SK-N-SH (cell line): ENCODE results near the gene PAPLN. TPM values are rescaled to one million over a fixed set of nuclear protein-coding genes. Genes with fewer than 3 reads are reported as not detected.

Experiments used
- CTCF ChIA-PET: fragments of 300-600, 350-600 bp; formaldehyde crosslinking; extraction: SDS; loops from one replicate; lab custom pipeline; 2021; lab: Yijun Ruan, JAX
- POLR2A ChIA-PET: fragments of 350-600 bp; sonication (Branson Sonifier 250); formaldehyde crosslinking; extraction: SDS; loops from one replicate; lab custom pipeline; 2020; ENCODE audit warnings: antibody characterized with exemption, inconsistent platforms; lab: Yijun Ruan, JAX
- DNase-seq: peaks from one replicate; pipeline ENCODE4 v3.0.0; 2012
- H2AFZ ChIP-seq: fragments of 200-600 bp; sonication (generic); 2 replicates; pipeline ENCODE4 v1.8.1; 2016; ENCODE audit warnings: antibody characterized with exemption, mild to moderate bottlenecking, low read depth
- H3F3A ChIP-seq: fragments of 200-600 bp; sonication (generic); replicated peaks from 2 replicates; pipeline ENCODE3; 2016; ENCODE audit warnings: antibody characterized with exemption, mild to moderate bottlenecking; ENCODE audit not compliant: insufficient read depth
- H3K27ac ChIP-seq, 2 experiments: fragments of 200-500 bp in 1 of 2; fragments of 200-600 bp in 1 of 2; sonication (Bioruptor generic) in 1 of 2; sonication (generic), shearing (Covaris generic) in 1 of 2; 2 replicates each; pipeline versions ENCODE4 v1.5.1 to v1.6.1; 2014 to 2016; ENCODE audit warnings: low read depth in 2 of 2, inconsistent platforms in 1 of 2, low read length in 1 of 2, mild to moderate bottlenecking in 1 of 2, mixed read lengths in 1 of 2
- H3K27me3 ChIP-seq: fragments of 200-600 bp; sonication (generic), shearing (Covaris generic); 2 replicates; pipeline ENCODE4 v1.6.1; 2016; ENCODE audit warnings: mixed run types; ENCODE audit not compliant: insufficient read depth
- H3K36me3 ChIP-seq, 2 experiments: fragments of 200-500 bp in 1 of 2; fragments of 200-600 bp in 1 of 2; sonication (Bioruptor generic) in 1 of 2; sonication (generic) in 1 of 2; replicated peaks in 1 of 2; 2 replicates each; pipeline versions ENCODE3 to v1.5.1; 2014 to 2016; ENCODE audit warnings: low read length in 1 of 2, mild to moderate bottlenecking in 1 of 2; ENCODE audit not compliant: insufficient read depth in 2 of 2, control insufficient read depth in 1 of 2
- H3K4me1 ChIP-seq, 2 experiments: fragments of 200-500 bp in 1 of 2; fragments of 200-600 bp in 1 of 2; sonication (Bioruptor generic) in 1 of 2; sonication (generic), shearing (Covaris generic) in 1 of 2; 2 replicates each; pipeline versions ENCODE4 v1.5.1 to v1.6.1; 2014 to 2016; ENCODE audit warnings: low read depth in 1 of 2, low read length in 1 of 2, mixed run types in 1 of 2; ENCODE audit not compliant: insufficient read depth in 2 of 2, control insufficient read depth in 1 of 2
- H3K4me2 ChIP-seq: fragments of 200-600 bp; sonication (generic), shearing (Covaris generic); 2 replicates; pipeline ENCODE4 v1.6.1; 2017; ENCODE audit warnings: mixed run types
- H3K4me3 ChIP-seq, 2 experiments: fragments of 200-500 bp in 1 of 2; fragments of 200-600 bp in 1 of 2; sonication (Bioruptor generic) in 1 of 2; sonication (generic), shearing (Covaris generic) in 1 of 2; 2 replicates each; pipeline versions ENCODE4 v1.5.1 to v1.8.1; 2014 to 2016; ENCODE audit warnings: low read depth in 2 of 2, inconsistent platforms in 1 of 2, low read length in 1 of 2, mild to moderate bottlenecking in 1 of 2, mixed read lengths in 1 of 2, moderate library complexity in 1 of 2
- H3K79me2 ChIP-seq: fragments of 200-600 bp; sonication (generic); 2 replicates; pipeline ENCODE4 v1.8.1; 2017; ENCODE audit warnings: mild to moderate bottlenecking; ENCODE audit not compliant: insufficient read depth
- H3K9ac ChIP-seq: fragments of 200-600 bp; sonication (generic); 2 replicates; pipeline ENCODE4 v1.6.1; 2017; ENCODE audit warnings: mixed run types
- H3K9me2 ChIP-seq: fragments of 200-600 bp; sonication (generic); 2 replicates; pipeline ENCODE4 v1.6.1; 2017; ENCODE audit warnings: mixed run types
- H3K9me3 ChIP-seq: fragments of 200-600 bp; sonication (generic); 2 replicates; pipeline ENCODE4 v1.6.1; 2017; ENCODE audit warnings: mixed run types, mild to moderate bottlenecking, moderate library complexity
- H4K20me1 ChIP-seq: fragments of 200-600 bp; sonication (generic); 2 replicates; pipeline ENCODE4 v1.6.1; 2017; ENCODE audit warnings: mild to moderate bottlenecking, mixed run types; ENCODE audit not compliant: insufficient read depth
- ELF1 ChIP-seq: IDR thresholded peaks from 2 replicates; pipeline ENCODE4 v1.4.0; 2012
- EP300 ChIP-seq, 2 experiments: IDR thresholded peaks; 2 replicates each; pipeline versions ENCODE4 v1.4.0 to v1.6.1; 2012; ENCODE audit warnings: borderline replicate concordance in 1 of 2, low read depth in 1 of 2, low read length in 1 of 2
- EZH2phosphoT487 ChIP-seq: fragments of 200-600 bp; sonication (generic); IDR thresholded peaks from 2 replicates; pipeline ENCODE4 v1.6.1; 2017; ENCODE audit warnings: low read depth, mixed run types, mild to moderate bottlenecking, antibody characterized with exemption, moderate library complexity, borderline replicate concordance
- FOXJ3 ChIP-seq: sonication (generic); formaldehyde crosslinking; IDR thresholded peaks from 2 replicates; pipeline ENCODE4 v1.5.1; 2020; ENCODE audit warnings: mild to moderate bottlenecking, missing genetic modification reagents
- FOXM1 ChIP-seq: IDR thresholded peaks from 2 replicates; pipeline ENCODE4 v1.4.0; 2012; ENCODE audit warnings: low read depth, mild to moderate bottlenecking
- GATA2 ChIP-seq: sonication (generic); formaldehyde crosslinking; IDR thresholded peaks from 2 replicates; pipeline ENCODE4 v1.5.0; 2020; ENCODE audit warnings: mild to moderate bottlenecking, missing genetic modification reagents
- MEF2A ChIP-seq: IDR thresholded peaks from 2 replicates; pipeline ENCODE4 v1.4.0; 2012; ENCODE audit warnings: low read depth, borderline replicate concordance
- MXI1 ChIP-seq: IDR thresholded peaks from 2 replicates; pipeline ENCODE4 v1.6.1; 2012; ENCODE audit warnings: mild to moderate bottlenecking, low read depth, low read length, improper control_type of control experiment
- NFIC ChIP-seq: IDR thresholded peaks from 2 replicates; pipeline ENCODE4 v1.4.0; 2012; ENCODE audit warnings: borderline replicate concordance
- POLR2AphosphoS5 ChIP-seq: IDR thresholded peaks from 2 replicates; pipeline ENCODE4 v1.6.1; 2012; ENCODE audit warnings: low read depth, low read length
- RAD21 ChIP-seq: IDR thresholded peaks from 2 replicates; pipeline ENCODE4 v1.6.1; 2012; ENCODE audit warnings: mild to moderate bottlenecking, low read length
- RCOR1 ChIP-seq: fragments of 150-350 bp; IDR thresholded peaks from 2 replicates; pipeline ENCODE4 v1.6.1; 2017; ENCODE audit warnings: antibody characterized with exemption, low read length
- RFX5 ChIP-seq: IDR thresholded peaks from 2 replicates; pipeline ENCODE4 v1.6.1; 2012; ENCODE audit warnings: mild to moderate bottlenecking, improper control_type of control experiment, low read length
- SIN3A ChIP-seq: IDR thresholded peaks from 2 replicates; pipeline ENCODE4 v1.6.1; 2012; ENCODE audit warnings: low read depth, mild to moderate bottlenecking, low read length, moderate library complexity, borderline replicate concordance
- TAF1 ChIP-seq: IDR thresholded peaks from 2 replicates; pipeline ENCODE4 v1.6.1; 2012; ENCODE audit warnings: low read depth, mild to moderate bottlenecking, low read length, moderate library complexity, borderline replicate concordance
- TCF12 ChIP-seq: IDR thresholded peaks from 2 replicates; pipeline ENCODE4 v1.4.0; 2012
- TEAD4 ChIP-seq: IDR thresholded peaks from 2 replicates; pipeline ENCODE4 v1.4.0; 2012; ENCODE audit warnings: mild to moderate bottlenecking, borderline replicate concordance; ENCODE audit not compliant: insufficient read depth
- WGBS: methylation state at CpG from one replicate; pipeline ENCODE4 v1.1.6; 2017; ENCODE audit warnings: low lambda C conversion rate; 5-methylcytosine and 5-hydroxymethylcytosine counted together
- polyA plus RNA-seq, 3 experiments: library from polyadenylated mRNA; depleted of rRNA; stranded (reverse); fragments of >200 nt; gene quantifications; 2 replicates each; pipeline ENCODE4 v1.2.3, GENCODE V29; 2012
- TF ChIP-seq, protein P1 (sequence below): IDR thresholded peaks from 2 replicates; pipeline ENCODE4; 2012
- TF ChIP-seq, protein P2 (sequence below): fragments of 200-600 bp; sonication (generic); IDR thresholded peaks from 2 replicates; pipeline ENCODE4 v1.6.1; 2017; ENCODE audit warnings: antibody characterized with exemption, mild to moderate bottlenecking, moderate library complexity
- TF ChIP-seq, protein P3 (sequence below): fragments of 150-350 bp; IDR thresholded peaks from 2 replicates; pipeline ENCODE4 v1.6.1; 2016; ENCODE audit warnings: mild to moderate bottlenecking, low read depth, low read length

The PAPLN gene
- polyA plus RNA-seq, 1 of the 3 experiments (the other 2 are of a cell fraction), result 0.13 TPM

DNA sequence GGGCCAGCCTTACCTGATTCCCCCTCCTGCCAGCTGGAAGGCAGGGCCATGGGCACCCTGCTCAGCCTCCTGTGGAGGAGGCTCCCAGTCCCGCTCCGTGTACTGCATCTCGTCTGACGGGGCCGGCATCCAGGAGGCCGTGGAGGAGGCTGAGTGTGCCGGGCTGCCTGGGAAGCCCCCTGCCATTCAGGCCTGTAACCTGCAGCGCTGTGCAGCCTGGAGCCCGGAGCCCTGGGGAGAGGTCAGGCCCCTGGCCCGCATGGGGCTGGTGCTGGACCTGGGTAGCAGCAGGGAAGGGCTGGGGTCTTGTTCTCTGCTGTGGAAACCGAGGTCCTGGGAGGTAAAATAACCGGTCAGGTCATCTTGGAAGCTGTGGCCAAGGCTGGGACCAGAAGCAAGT, 16.4 kb downstream of the PAPLN start:
- TF ChIP-seq, protein P1, sequence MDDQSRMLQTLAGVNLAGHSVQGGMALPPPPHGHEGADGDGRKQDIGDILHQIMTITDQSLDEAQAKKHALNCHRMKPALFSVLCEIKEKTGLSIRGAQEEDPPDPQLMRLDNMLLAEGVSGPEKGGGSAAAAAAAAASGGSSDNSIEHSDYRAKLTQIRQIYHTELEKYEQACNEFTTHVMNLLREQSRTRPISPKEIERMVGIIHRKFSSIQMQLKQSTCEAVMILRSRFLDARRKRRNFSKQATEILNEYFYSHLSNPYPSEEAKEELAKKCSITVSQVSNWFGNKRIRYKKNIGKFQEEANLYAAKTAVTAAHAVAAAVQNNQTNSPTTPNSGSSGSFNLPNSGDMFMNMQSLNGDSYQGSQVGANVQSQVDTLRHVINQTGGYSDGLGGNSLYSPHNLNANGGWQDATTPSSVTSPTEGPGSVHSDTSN, result no peak
- no peak for TF ChIP-seq MXI1
- TF ChIP-seq SIN3A, result no peak
- TF ChIP-seq, protein P2, sequence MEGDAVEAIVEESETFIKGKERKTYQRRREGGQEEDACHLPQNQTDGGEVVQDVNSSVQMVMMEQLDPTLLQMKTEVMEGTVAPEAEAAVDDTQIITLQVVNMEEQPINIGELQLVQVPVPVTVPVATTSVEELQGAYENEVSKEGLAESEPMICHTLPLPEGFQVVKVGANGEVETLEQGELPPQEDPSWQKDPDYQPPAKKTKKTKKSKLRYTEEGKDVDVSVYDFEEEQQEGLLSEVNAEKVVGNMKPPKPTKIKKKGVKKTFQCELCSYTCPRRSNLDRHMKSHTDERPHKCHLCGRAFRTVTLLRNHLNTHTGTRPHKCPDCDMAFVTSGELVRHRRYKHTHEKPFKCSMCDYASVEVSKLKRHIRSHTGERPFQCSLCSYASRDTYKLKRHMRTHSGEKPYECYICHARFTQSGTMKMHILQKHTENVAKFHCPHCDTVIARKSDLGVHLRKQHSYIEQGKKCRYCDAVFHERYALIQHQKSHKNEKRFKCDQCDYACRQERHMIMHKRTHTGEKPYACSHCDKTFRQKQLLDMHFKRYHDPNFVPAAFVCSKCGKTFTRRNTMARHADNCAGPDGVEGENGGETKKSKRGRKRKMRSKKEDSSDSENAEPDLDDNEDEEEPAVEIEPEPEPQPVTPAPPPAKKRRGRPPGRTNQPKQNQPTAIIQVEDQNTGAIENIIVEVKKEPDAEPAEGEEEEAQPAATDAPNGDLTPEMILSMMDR, result no peak
- no peak for TF ChIP-seq FOXM1
- no peak for TF ChIP-seq NFIC
- TF ChIP-seq EZH2phosphoT487, result no peak
- no peak for TF ChIP-seq POLR2AphosphoS5
- no peak for TF ChIP-seq MEF2A
- no peak for TF ChIP-seq RFX5
- no peak for TF ChIP-seq TAF1
- TF ChIP-seq EP300 (IDR thresholded peaks at IDR 0.05; ENCODE audit: borderline replicate concordance in 1 of 2, low read depth in 1 of 2, low read length in 1 of 2), result no peak
- TF ChIP-seq, protein P3, sequence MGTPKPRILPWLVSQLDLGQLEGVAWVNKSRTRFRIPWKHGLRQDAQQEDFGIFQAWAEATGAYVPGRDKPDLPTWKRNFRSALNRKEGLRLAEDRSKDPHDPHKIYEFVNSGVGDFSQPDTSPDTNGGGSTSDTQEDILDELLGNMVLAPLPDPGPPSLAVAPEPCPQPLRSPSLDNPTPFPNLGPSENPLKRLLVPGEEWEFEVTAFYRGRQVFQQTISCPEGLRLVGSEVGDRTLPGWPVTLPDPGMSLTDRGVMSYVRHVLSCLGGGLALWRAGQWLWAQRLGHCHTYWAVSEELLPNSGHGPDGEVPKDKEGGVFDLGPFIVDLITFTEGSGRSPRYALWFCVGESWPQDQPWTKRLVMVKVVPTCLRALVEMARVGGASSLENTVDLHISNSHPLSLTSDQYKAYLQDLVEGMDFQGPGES, result no peak
- no peak for TF ChIP-seq RCOR1
- TF ChIP-seq TCF12, result no peak
- no peak for TF ChIP-seq GATA2 (CRISPR knock-in tag)
- no peak for TF ChIP-seq RAD21
- TF ChIP-seq ELF1, result no peak
- no peak for TF ChIP-seq TEAD4
- TF ChIP-seq FOXJ3 (CRISPR knock-in tag), result no peak
- Histone ChIP-seq H3K9me2 (no peaks in the 10 kb centered on the region), H3K4me1 (no peaks in the 10 kb centered on the region), H3F3A (no peaks in the 10 kb centered on the region), H3K4me3 (no peak overlapping the region), H3K9ac (no peak overlapping the region), H2AFZ (no peak overlapping the region), H3K27me3 (no peaks in the 10 kb centered on the region), H3K79me2 (no peaks in the 10 kb centered on the region), H3K4me2 (no peak overlapping the region), H3K9me3 (no peaks in the 10 kb centered on the region), H4K20me1 (no peaks in the 10 kb centered on the region), H3K27ac (no peak overlapping the region), H3K36me3 (no peaks in the 10 kb centered on the region)
- CTCF ChIA-PET, result no interaction called here
- 64% methylated on average over 4 of the region's 12 CpGs for WGBS
- DNase-seq, result no peak
- POLR2A ChIA-PET, result no interaction called here
